Fibroblast of lung (primary cell): Measurements from ENCODE around the gene N4BP3.

Experiments used
- EZH2 ChIP-seq: IDR thresholded peaks from 2 replicates; pipeline ENCODE4 v1.5.1; 2012; ENCODE audit warnings: low read length, control low read depth, mild to moderate bottlenecking; ENCODE audit errors: missing control alignments
- TF ChIP-seq, protein P1 (sequence below), 2 donors: IDR thresholded peaks in 1 of 2; conservative IDR thresholded peaks in 1 of 2; 1 replicate in 1 of 2; 2 replicates in 1 of 2; pipeline ENCODE4 v1.5.1; 2011 to 2012; ENCODE audit warnings: low read length in 2 of 2, control low read depth in 1 of 2, inconsistent platforms in 1 of 2, low read depth in 1 of 2, mild to moderate bottlenecking in 1 of 2

DNA sequence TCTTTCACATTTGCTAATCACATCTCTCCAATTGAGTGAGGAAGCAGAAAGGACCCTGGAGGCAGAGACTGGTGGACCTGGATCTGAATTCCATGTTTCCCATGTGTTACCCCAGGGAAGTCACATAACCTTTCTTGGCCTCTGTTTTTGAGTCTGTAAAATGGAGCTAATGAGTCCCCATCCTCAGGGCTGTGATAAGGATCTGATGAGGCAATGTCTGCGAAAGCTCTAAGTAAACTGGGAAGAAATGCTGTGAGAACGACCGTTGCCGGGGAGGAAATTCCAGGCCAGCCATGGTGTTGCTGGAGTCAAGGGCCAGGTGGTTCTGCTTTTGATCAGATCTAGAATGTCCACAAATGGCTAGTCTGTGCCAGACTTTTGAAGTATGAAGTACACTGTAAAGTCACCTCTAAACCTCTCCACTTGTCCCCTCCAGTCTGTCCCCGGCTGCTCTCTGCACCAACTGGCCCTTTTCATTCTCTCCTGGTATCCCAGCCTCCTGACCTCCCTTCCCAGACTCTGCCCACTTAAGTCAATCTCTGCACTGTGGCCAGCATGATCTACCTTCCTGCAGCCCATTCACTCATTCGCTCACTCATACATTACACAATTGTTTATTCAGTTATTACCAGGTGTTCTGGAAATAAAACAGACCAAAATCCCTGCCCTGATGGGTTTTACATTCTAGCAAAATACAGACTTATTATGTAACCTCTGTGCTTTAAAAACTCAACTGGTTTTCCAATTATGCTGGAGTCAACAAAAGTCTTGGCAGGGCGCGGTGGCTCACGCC lies 32.5 kb upstream of the N4BP3 start:
- TF ChIP-seq, protein P1, sequence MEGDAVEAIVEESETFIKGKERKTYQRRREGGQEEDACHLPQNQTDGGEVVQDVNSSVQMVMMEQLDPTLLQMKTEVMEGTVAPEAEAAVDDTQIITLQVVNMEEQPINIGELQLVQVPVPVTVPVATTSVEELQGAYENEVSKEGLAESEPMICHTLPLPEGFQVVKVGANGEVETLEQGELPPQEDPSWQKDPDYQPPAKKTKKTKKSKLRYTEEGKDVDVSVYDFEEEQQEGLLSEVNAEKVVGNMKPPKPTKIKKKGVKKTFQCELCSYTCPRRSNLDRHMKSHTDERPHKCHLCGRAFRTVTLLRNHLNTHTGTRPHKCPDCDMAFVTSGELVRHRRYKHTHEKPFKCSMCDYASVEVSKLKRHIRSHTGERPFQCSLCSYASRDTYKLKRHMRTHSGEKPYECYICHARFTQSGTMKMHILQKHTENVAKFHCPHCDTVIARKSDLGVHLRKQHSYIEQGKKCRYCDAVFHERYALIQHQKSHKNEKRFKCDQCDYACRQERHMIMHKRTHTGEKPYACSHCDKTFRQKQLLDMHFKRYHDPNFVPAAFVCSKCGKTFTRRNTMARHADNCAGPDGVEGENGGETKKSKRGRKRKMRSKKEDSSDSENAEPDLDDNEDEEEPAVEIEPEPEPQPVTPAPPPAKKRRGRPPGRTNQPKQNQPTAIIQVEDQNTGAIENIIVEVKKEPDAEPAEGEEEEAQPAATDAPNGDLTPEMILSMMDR (conservative IDR thresholded peaks at IDR 0.05 in 1 of 2, IDR thresholded peaks at IDR 0.05 in 1 of 2; ENCODE audit: low read depth in 1 of 2, low read length in 2 of 2), result no peak
- no peak for TF ChIP-seq EZH2
